Stimulated activated CD8-positive, alpha-beta memory T cell treated with anti-CD3 and anti-CD28 coated beads, Interleukin-7, amount 100 ng/mL, for 4 hours (primary cell): ENCODE measurements around the gene ADGRD1.
A peak's percentile ranks its signal among the peaks of the same experiment; 100 is the strongest.

Experiments
- DNase-seq, 2 donors: peaks; one replicate each; pipeline ENCODE4 v3.0.0-alpha.2; 2020; ENCODE audit warnings: low read depth in 2 of 2

The ADGRD1 gene

GRCh38 chr12:131102991-131103668 is 149.4 kb downstream of the ADGRD1 start:
- DNase-seq: no peak

GRCh38 chr12:131103669-131104462 is 150.2 kb downstream of the ADGRD1 start:
- DNase-seq: no peak

- DNase-seq: peak; percentile 40 to 61
Observed at GRCh38 chr12:131104463-131105350, 151.0 kb downstream of the ADGRD1 start.

- no peak for DNase-seq
Observed at GRCh38 chr12:131105351-131105735, 151.6 kb downstream of the ADGRD1 start.

GRCh38 chr12:131105736-131106348 is 152.1 kb downstream of the ADGRD1 start:
- DNase-seq: peak; percentile 12 to 49

- no peak for DNase-seq
Observed at GRCh38 chr12:131106349-131106941, 152.7 kb downstream of the ADGRD1 start.

- no peak for DNase-seq
Observed at GRCh38 chr12:131108177-131108955, 154.7 kb downstream of the ADGRD1 start.

- DNase-seq: no peak
Observed at GRCh38 chr12:131111446-131111845, 157.7 kb downstream of the ADGRD1 start.

- no peak for DNase-seq
Observed at GRCh38 chr12:131112021-131112420, 158.3 kb downstream of the ADGRD1 start.

GRCh38 chr12:131112700-131113290 is 159.1 kb downstream of the ADGRD1 start:
- no peak for DNase-seq

GRCh38 chr12:131113568-131114270 is 160.0 kb downstream of the ADGRD1 start:
- DNase-seq: no peak

- DNase-seq: no peak
Observed at GRCh38 chr12:131114271-131114670, 160.6 kb downstream of the ADGRD1 start.

GRCh38 chr12:131114942-131115584 is 161.4 kb downstream of the ADGRD1 start:
- DNase-seq: no peak

- DNase-seq: no peak
Observed at GRCh38 chr12:131115766-131116467, 162.2 kb downstream of the ADGRD1 start.

- no peak for DNase-seq
Observed at GRCh38 chr12:131116468-131117117, 162.9 kb downstream of the ADGRD1 start.

- no peak for DNase-seq
Observed at GRCh38 chr12:131117438-131118245, 163.9 kb downstream of the ADGRD1 start.

- DNase-seq: no peak
Observed at GRCh38 chr12:131118371-131118770, 164.7 kb downstream of the ADGRD1 start.
